GM12891 (cell line): Measurements from ENCODE around the gene STX10.
A peak's percentile ranks its signal among the peaks of the same experiment; 100 is the strongest.

Experiments
- PAX5 ChIP-seq: IDR thresholded peaks from 2 replicates; pipeline ENCODE4 v1.6.1; 2011; ENCODE audit warnings: low read length, moderate library complexity, mild to moderate bottlenecking; ENCODE audit not compliant: insufficient read depth, severe bottlenecking
- POLR2A ChIP-seq: IDR thresholded peaks from 2 replicates; pipeline ENCODE4 v1.6.1; 2011; ENCODE audit warnings: low read depth, low read length, control low read depth
- POLR2AphosphoS5 ChIP-seq: IDR thresholded peaks from 2 replicates; pipeline ENCODE4 v1.6.1; 2011; ENCODE audit warnings: low read depth, low read length, control low read depth
- POU2F2 ChIP-seq: IDR thresholded peaks from 2 replicates; pipeline ENCODE4 v1.6.1; 2011; ENCODE audit warnings: low read depth, mild to moderate bottlenecking, control low read depth, low read length, moderate library complexity
- SPI1 ChIP-seq: IDR thresholded peaks from 2 replicates; pipeline ENCODE4 v1.6.1; 2011; ENCODE audit warnings: low read depth, low read length, control low read depth
- TAF1 ChIP-seq: IDR thresholded peaks from 2 replicates; pipeline ENCODE4 v1.6.1; 2011; ENCODE audit warnings: low read depth, low read length, control low read depth

DNA sequence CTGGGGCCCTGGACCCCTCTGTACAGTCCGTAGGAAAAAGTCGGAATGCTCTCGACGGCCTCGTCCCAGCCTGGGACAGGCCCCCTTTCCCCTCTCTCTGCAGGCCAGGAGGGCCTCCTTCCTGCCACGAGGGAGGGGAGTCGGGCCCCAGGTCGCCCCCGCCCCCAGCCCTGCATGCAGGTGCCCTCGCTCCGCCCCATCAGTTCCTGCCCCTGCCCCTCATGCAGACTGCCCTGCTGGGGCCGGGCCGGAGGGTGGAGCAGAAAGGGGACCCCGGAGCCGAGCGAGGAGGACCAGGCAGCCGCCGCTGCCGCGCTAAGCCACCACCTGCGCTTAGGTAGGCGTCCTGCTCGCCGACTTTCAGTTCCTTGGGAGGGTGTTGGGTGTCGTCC, 54.8 kb downstream of the STX10 start:
- no peak for TF ChIP-seq POLR2A
- TF ChIP-seq POLR2AphosphoS5 = no peak
- TF ChIP-seq TAF1 = no peak
- no peak for TF ChIP-seq PAX5
- TF ChIP-seq POU2F2 = no peak
- TF ChIP-seq SPI1 = peak; percentile 69
